Measurements from ENCODE around the gene TMED10.

The TMED10 gene

GRCh38 chr14:75176142-75176820 lies at the start of gene TMED10:
TMED10 (minus strand) TSS chr14:75176612; CDS start chr14:75176579, 33 bp downstream.
- no peak for FAIRE-seq

- FAIRE-seq = no peak
These were observed 48.1 kb upstream of the TMED10 start for GRCh38 chr14:75224561-75224960.

GRCh38 chr14:75223664-75224154 lies 47.3 kb upstream of the TMED10 start:
- no peak for FAIRE-seq

- no peak for FAIRE-seq
These were observed 45.8 kb upstream of the TMED10 start for GRCh38 chr14:75222208-75222701.

GRCh38 chr14:75221797-75222196 lies 45.4 kb upstream of the TMED10 start:
- no peak for FAIRE-seq

- FAIRE-seq = no peak
These were observed 43.7 kb upstream of the TMED10 start for GRCh38 chr14:75220156-75220555.

- FAIRE-seq = no peak
These were observed 41.2 kb upstream of the TMED10 start for GRCh38 chr14:75217508-75218206.

GRCh38 chr14:75216427-75217006 lies 40.1 kb upstream of the TMED10 start:
- FAIRE-seq = no peak

GRCh38 chr14:75215520-75215919 lies 39.1 kb upstream of the TMED10 start:
- no peak for FAIRE-seq

- no peak for FAIRE-seq
These were observed 38.1 kb upstream of the TMED10 start for GRCh38 chr14:75214558-75214957.

- FAIRE-seq = no peak
These were observed 36.8 kb upstream of the TMED10 start for GRCh38 chr14:75213172-75213571.

GRCh38 chr14:75208843-75209242 lies 32.4 kb upstream of the TMED10 start:
- no peak for FAIRE-seq

- FAIRE-seq = no peak
These were observed 29.8 kb upstream of the TMED10 start for GRCh38 chr14:75206190-75206589.

- no peak for FAIRE-seq
These were observed 29.2 kb upstream of the TMED10 start for GRCh38 chr14:75205591-75205990.

- FAIRE-seq = no peak
These were observed 27.7 kb upstream of the TMED10 start for GRCh38 chr14:75204116-75204515.

- FAIRE-seq = no peak
These were observed 26.2 kb upstream of the TMED10 start for GRCh38 chr14:75202657-75203056.

GRCh38 chr14:75201087-75201486 lies 24.7 kb upstream of the TMED10 start:
- FAIRE-seq = no peak

GRCh38 chr14:75200451-75200850 lies 24.0 kb upstream of the TMED10 start:
- no peak for FAIRE-seq

GRCh38 chr14:75198291-75198933 lies 22.0 kb upstream of the TMED10 start:
- FAIRE-seq = no peak

- FAIRE-seq = no peak
These were observed 20.9 kb upstream of the TMED10 start for GRCh38 chr14:75197338-75197737.

- no peak for FAIRE-seq
These were observed 20.1 kb upstream of the TMED10 start for GRCh38 chr14:75196468-75196867.

- FAIRE-seq = no peak
These were observed 19.7 kb upstream of the TMED10 start for GRCh38 chr14:75196064-75196463.

GRCh38 chr14:75191100-75191499 lies 14.7 kb upstream of the TMED10 start:
- FAIRE-seq = no peak
